Measurements from ENCODE around the gene KLHL3. TPM values are rescaled to one million over a fixed set of nuclear protein-coding genes. Genes with fewer than 3 reads are reported as not detected.

KLHL3 gene
- total RNA-seq, 1 experiment from 2014 or later, result 15.7 TPM

- Mint-ChIP-seq H3K4me3 (no peak overlapping the region), H3K27ac (no peak overlapping the region), H3K27me3 (ENCODE audit: low read depth) (no peaks in the 10 kb centered on the region), H3K9me3 (no peaks in the 10 kb centered on the region), H3K36me3 (peaks cover 7% of the 10 kb centered on the region; the same call in 1 of the 2 replicates), H3K4me1 (0 out of 2 replicates have a peak, but pooled peaks cover 2% of the 10 kb centered on the region)
- DNase-seq (ENCODE audit: low spot score), result no peak
- POLR2A ChIA-PET, result no interaction called here
- TF ChIP-seq TEAD1 (CRISPR knock-in tag; IDR thresholded peaks at IDR 0.05) (no peak), HMGA2 (CRISPR knock-in tag; IDR thresholded peaks at IDR 0.05) (no peak), ARID4B (CRISPR knock-in tag; IDR thresholded peaks at IDR 0.05; ENCODE audit: borderline replicate concordance) (no peak), ETV6 (CRISPR knock-in tag; IDR thresholded peaks at IDR 0.05) (no peak)
- CTCF ChIA-PET, result interaction anchor here (1.2 to 4.0 kb wide), 2 partner anchors 10 to 14 kb away, joined by 3 to 25 read pairs; no protein-coding TSS in a partner anchor
- no peak for ATAC-seq
These were observed 116.6 kb downstream of the KLHL3 start for GRCh38 chr5:137619191-137619870.

GRCh38 chr5:137618476-137618875 is 117.4 kb downstream of the KLHL3 start:
- ChIA-PET POLR2A (no interaction called here), CTCF (interaction anchor here (1.2 to 4.0 kb wide), 2 partner anchors 11 to 13 kb away, joined by 3 to 25 read pairs; no protein-coding TSS in a partner anchor)
- Mint-ChIP-seq H3K4me1 (0 out of 2 replicates have a peak, but pooled peaks cover 2% of the 10 kb centered on the region), H3K36me3 (peaks cover 7% of the 10 kb centered on the region; the same call in 1 of the 2 replicates), H3K9me3 (no peaks in the 10 kb centered on the region), H3K27ac (no peak overlapping the region), H3K27me3 (ENCODE audit: low read depth) (no peaks in the 10 kb centered on the region), H3K4me3 (no peak overlapping the region)
- no peak for ATAC-seq
- TF ChIP-seq IRF2 (CRISPR knock-in tag; IDR thresholded peaks at IDR 0.05; ENCODE audit: borderline replicate concordance, low read depth), result no peak
- no peak for TF ChIP-seq STAT6 (CRISPR knock-in tag; conservative IDR thresholded peaks at IDR 0.05; ENCODE audit: low read depth)
- DNase-seq (ENCODE audit: low spot score), result no peak

GRCh38 chr5:137617528-137618205 is 118.2 kb downstream of the KLHL3 start:
- CTCF ChIA-PET, result interaction anchor here (1.1 to 4.0 kb wide), 3 partner anchors 12 to 298 kb away, joined by 3 to 25 read pairs (median 11); no protein-coding TSS in a partner anchor
- Mint-ChIP-seq H3K27ac (no peak overlapping the region), H3K36me3 (peaks cover 7% of the 10 kb centered on the region; the same call in 1 of the 2 replicates), H3K4me3 (no peak overlapping the region), H3K4me1 (0 out of 2 replicates have a peak, but pooled peaks cover 2% of the 10 kb centered on the region), H3K9me3 (no peaks in the 10 kb centered on the region), H3K27me3 (ENCODE audit: low read depth) (no peaks in the 10 kb centered on the region)
- ATAC-seq (no peak), DNase-seq (ENCODE audit: low spot score) (no peak)
- POLR2A ChIA-PET, result no interaction called here
- no peak for TF ChIP-seq GABPB1 (CRISPR knock-in tag; IDR thresholded peaks at IDR 0.05)
- no peak for TF ChIP-seq STAT6 (CRISPR knock-in tag; conservative IDR thresholded peaks at IDR 0.05; ENCODE audit: low read depth)
